NOMO-1 treated with dmso at 0.1 percent for 144 hours (cell line): ENCODE results near the gene ST7.
"Not testable (repeated sequence)": the region's sequence is repeated elsewhere in the genome, so short reads cannot be mapped to it uniquely, and the experiment has no call there.

ENCODE experiments used
- DNase-seq: peaks from one replicate; lab custom pipeline; 2025; ENCODE audit not compliant: unreplicated experiment; lab: John Stamatoyannopoulos, UW

ST7 gene

GRCh38 chr7:116949941-116950801, 3.1 kb upstream of the ST7 start:
- DNase-seq = no peak

GRCh38 chr7:116950889-116951351, 2.4 kb upstream of the ST7 start:
- no peak for DNase-seq

GRCh38 chr7:116951366-116952292, 1.7 kb upstream of the ST7 start:
- DNase-seq = no peak

GRCh38 chr7:116952635-116953371, 498 bp upstream of the ST7 start:
- DNase-seq = no peak

- no peak for DNase-seq
Observed at GRCh38 chr7:116953906-116954838, 871 bp downstream of the ST7 start.

- no peak for DNase-seq
Observed at GRCh38 chr7:116955340-116955739, 2.0 kb downstream of the ST7 start.

GRCh38 chr7:116955801-116956476, 2.6 kb downstream of the ST7 start:
- no peak for DNase-seq

- no peak for DNase-seq
Observed at GRCh38 chr7:116956477-116956804, 3.1 kb downstream of the ST7 start.

GRCh38 chr7:116957874-116958273, 4.6 kb downstream of the ST7 start:
- DNase-seq = no peak

- DNase-seq = not testable (repeated sequence)
Observed at GRCh38 chr7:116961966-116962673, 8.8 kb downstream of the ST7 start.

- no peak for DNase-seq
Observed at GRCh38 chr7:116963234-116963633, 9.9 kb downstream of the ST7 start.

GRCh38 chr7:116966601-116967000, 13.3 kb downstream of the ST7 start:
- DNase-seq = no peak

GRCh38 chr7:116967254-116967922, 14.1 kb downstream of the ST7 start:
- DNase-seq = no peak

GRCh38 chr7:116967983-116968382, 14.7 kb downstream of the ST7 start:
- DNase-seq = no peak

- no peak for DNase-seq
Observed at GRCh38 chr7:116968631-116969030, 15.3 kb downstream of the ST7 start.

GRCh38 chr7:116969371-116969902, 16.1 kb downstream of the ST7 start:
- DNase-seq = no peak

GRCh38 chr7:116970238-116970910, 17.1 kb downstream of the ST7 start:
- no peak for DNase-seq

GRCh38 chr7:116971153-116971552, 17.9 kb downstream of the ST7 start:
- DNase-seq = not testable (repeated sequence)
